Right cardiac atrium (tissue), 5 donors: ENCODE data around the gene TRPM8. TPM values are rescaled to one million over a fixed set of nuclear protein-coding genes. Genes with fewer than 3 reads are reported as not detected.

Experiments used
- ATAC-seq, 2 donors: fragments of 200-7000 bp; cut with Tn5 transposase; one replicate each; pipeline versions ENCODE4 v1.8.0 to v1.9.1; 2020; ENCODE audit warnings: moderate library complexity in 2 of 2, mild to moderate bottlenecking in 1 of 2
- DNase-seq, 3 donors: peaks; one replicate each; pipeline ENCODE4 v3.0.0-alpha.2; 2020
- H3K27ac ChIP-seq: one replicate; pipeline ENCODE4 v1.5.1; 2013; ENCODE audit warnings: mild to moderate bottlenecking, low read length, control low read depth, moderate library complexity
- H3K27me3 ChIP-seq: one replicate; pipeline ENCODE4 v1.6.1; 2013; ENCODE audit not compliant: control insufficient read depth, insufficient read depth
- H3K4me1 ChIP-seq: one replicate; pipeline ENCODE4 v1.6.1; 2013; ENCODE audit warnings: low read length; ENCODE audit not compliant: control insufficient read depth, insufficient read depth
- H3K4me3 ChIP-seq: one replicate; pipeline ENCODE4 v1.5.1; 2013; ENCODE audit warnings: low read length, control low read depth
- H3K9me3 ChIP-seq: one replicate; pipeline ENCODE4 v1.6.1; 2013; ENCODE audit warnings: low read length; ENCODE audit not compliant: control insufficient read depth
- WGBS: extraction: QIAGEN DNeasy Blood & Tissue Kit; methylation state at CpG from one replicate; pipeline ENCODE4 v1.1.7; 2013; 5-methylcytosine and 5-hydroxymethylcytosine counted together
- intact Hi-C, 4 donors: fragments of 100-400 bp; cut with DNase I; formaldehyde crosslinking; loops; one replicate each; pipeline versions ENCODE4 v1.11.0 to v1.14.0; 2022 to 2023
- polyA plus RNA-seq: library from polyadenylated mRNA; stranded (reverse); fragments of 200-250 nt; gene quantifications from one replicate; pipeline ENCODE4 v1.2.3, GENCODE V29; 2013
- total RNA-seq, 4 donors: library from RNA; stranded (reverse); fragmentation: NEBNext Ultra II Directional; extraction: Animal tissue kit (Norgen Biotek cat#: 25700); gene quantifications; one replicate each; pipeline ENCODE4 v1.2.1, GENCODE V29; 2021
- donor health status: healthy with polysubstance abuse.
- donor health status: DM: no; HTN: yes; CAD: no.
- donor health status: DM: no; HTN: no; CAD: no.
- donor health status: DM: no; HTN: yes; CAD: no; lungs with severe emphysema.
- donor health status: DM: yes; HTN: yes; CAD: no.

Gene TRPM8
- total and polyA plus RNA-seq, 5 donors = not detected

GRCh38 chr2:233974530-233975071 lies 57.4 kb downstream of the TRPM8 start:
- H3K27me3 ChIP-seq = no peaks in the 10 kb centered on the region
- intact Hi-C loops = no loop called here
- no peak overlapping the region for H3K27ac ChIP-seq
- H3K4me1 ChIP-seq = no peaks in the 10 kb centered on the region
- no peak overlapping the region for H3K4me3 ChIP-seq
- H3K9me3 ChIP-seq = no peaks in the 10 kb centered on the region
- WGBS = 55% methylated on average over 4 of the region's 4 CpGs
- DNase-seq = no peak
- ATAC-seq = peak; percentile 31 to 56

GRCh38 chr2:233976087-233976486 lies 58.9 kb downstream of the TRPM8 start:
- no peaks in the 10 kb centered on the region for H3K9me3 ChIP-seq
- no peak overlapping the region for H3K27ac ChIP-seq
- no peak overlapping the region for H3K4me3 ChIP-seq
- H3K27me3 ChIP-seq = no peaks in the 10 kb centered on the region
- ATAC-seq (no peak), DNase-seq (no peak)
- intact Hi-C loops = no loop called here
- WGBS = 50% methylated on average over 5 of the region's 5 CpGs
- H3K4me1 ChIP-seq = no peaks in the 10 kb centered on the region

GRCh38 chr2:233976690-233977294 lies 59.6 kb downstream of the TRPM8 start:
- no peaks in the 10 kb centered on the region for H3K9me3 ChIP-seq
- H3K4me3 ChIP-seq = no peak overlapping the region
- H3K4me1 ChIP-seq = no peaks in the 10 kb centered on the region
- 55% methylated on average over 8 of the region's 8 CpGs for WGBS
- H3K27ac ChIP-seq = no peak overlapping the region
- DNase-seq = no peak
- ATAC-seq = no peak
- intact Hi-C loops = no loop called here
- no peaks in the 10 kb centered on the region for H3K27me3 ChIP-seq

- H3K9me3 ChIP-seq = no peaks in the 10 kb centered on the region
- H3K27me3 ChIP-seq = no peaks in the 10 kb centered on the region
- H3K4me3 ChIP-seq = no peak overlapping the region
- 46% methylated on average over 8 of the region's 8 CpGs for WGBS
- intact Hi-C loops = no loop called here
- DNase-seq (no peak), ATAC-seq (no peak)
- H3K4me1 ChIP-seq = no peaks in the 10 kb centered on the region
- H3K27ac ChIP-seq = no peak overlapping the region
Measured at GRCh38 chr2:233977296-233977837, 60.2 kb downstream of the TRPM8 start.

- Histone ChIP-seq H3K9me3 (no peaks in the 10 kb centered on the region), H3K27me3 (no peaks in the 10 kb centered on the region), H3K4me3 (no peak overlapping the region), H3K27ac (no peak overlapping the region), H3K4me1 (no peaks in the 10 kb centered on the region)
- 73% methylated on average over 4 of the region's 4 CpGs for WGBS
- no peak for ATAC-seq
- DNase-seq = no peak
- intact Hi-C loops = no loop called here
Measured at GRCh38 chr2:233979748-233980147, 62.6 kb downstream of the TRPM8 start.

- no peak for ATAC-seq
- 84% methylated on average over 5 of the region's 5 CpGs for WGBS
- H3K4me3 ChIP-seq = no peak overlapping the region
- no peaks in the 10 kb centered on the region for H3K9me3 ChIP-seq
- intact Hi-C loops = no loop called here
- no peak for DNase-seq
- no peak overlapping the region for H3K27ac ChIP-seq
- H3K27me3 ChIP-seq = no peaks in the 10 kb centered on the region
- no peaks in the 10 kb centered on the region for H3K4me1 ChIP-seq
Measured at GRCh38 chr2:233980955-233981561, 63.9 kb downstream of the TRPM8 start.

- Histone ChIP-seq H3K4me3 (no peak overlapping the region), H3K27me3 (no peaks in the 10 kb centered on the region), H3K9me3 (no peaks in the 10 kb centered on the region), H3K27ac (no peak overlapping the region), H3K4me1 (no peaks in the 10 kb centered on the region)
- intact Hi-C loops = no loop called here
- no peak for DNase-seq
- no peak for ATAC-seq
- WGBS = 79% methylated on average over 9 of the region's 9 CpGs
Measured at GRCh38 chr2:233981574-233982420, 64.6 kb downstream of the TRPM8 start.

- Histone ChIP-seq H3K27ac (no peak overlapping the region), H3K4me3 (no peak overlapping the region), H3K9me3 (no peaks in the 10 kb centered on the region), H3K27me3 (no peaks in the 10 kb centered on the region), H3K4me1 (no peaks in the 10 kb centered on the region)
- 78% methylated on average over 13 of the region's 13 CpGs for WGBS
- intact Hi-C loops = no loop called here
- DNase-seq = no peak
- ATAC-seq = no peak
Measured at GRCh38 chr2:233982421-233983121, 65.4 kb downstream of the TRPM8 start.

- H3K4me3 ChIP-seq = no peak overlapping the region
Measured at GRCh38 chr2:233983445-233983844, 66.3 kb downstream of the TRPM8 start.

GRCh38 chr2:233988581-233988980 lies 71.4 kb downstream of the TRPM8 start:
- H3K4me3 ChIP-seq = no peak overlapping the region
- no peak for DNase-seq
- whole genome bisulfite sequencing = 86% methylated on average over 2 of the region's 2 CpGs
- H3K27ac ChIP-seq = no peak overlapping the region
- H3K9me3 ChIP-seq = no peaks in the 10 kb centered on the region
- no peaks in the 10 kb centered on the region for H3K4me1 ChIP-seq
- no peak for ATAC-seq
- intact Hi-C loops = no loop called here
- no peaks in the 10 kb centered on the region for H3K27me3 ChIP-seq

More at GRCh38 chr2:233983445-233983844, 66.3 kb downstream of the TRPM8 start:
- DNase-seq (no peak), ATAC-seq (no peak)
- Histone ChIP-seq H3K4me1 (no peaks in the 10 kb centered on the region), H3K9me3 (no peaks in the 10 kb centered on the region), H3K27me3 (no peaks in the 10 kb centered on the region), H3K27ac (no peak overlapping the region)
- intact Hi-C loops = no loop called here
- 80% methylated on average over 6 of the region's 6 CpGs for WGBS
